Measurements from ENCODE around the gene RAD18. TPM values are rescaled to one million over a fixed set of nuclear protein-coding genes. Genes with fewer than 3 reads are reported as not detected.
A peak's percentile ranks its signal among the peaks of the same experiment; 100 is the strongest.

Gene RAD18
- total and polyA plus RNA-seq, 9 donors = 3.8 to 7.1 (median 5.6) TPM

- no peaks in the 10 kb centered on the region for H3K9me3 ChIP-seq (replicated peaks; ENCODE audit: control insufficient read depth, low read depth, low read length)
- DNase-seq = no peak
- H3K4me1 ChIP-seq (ENCODE audit: control insufficient read depth, insufficient read depth, low read length) = peaks cover 3% of the 10 kb centered on the region
- H3K4me3 ChIP-seq (ENCODE audit: low read length) = no peak overlapping the region
- H3K36me3 ChIP-seq (ENCODE audit: control insufficient read depth, insufficient read depth, low read length) = no peaks in the 10 kb centered on the region
- H3K27me3 ChIP-seq (ENCODE audit: control insufficient read depth, insufficient read depth, low read length) = no peaks in the 10 kb centered on the region
- WGBS (ENCODE audit: insufficient coverage) = 81% methylated on average over 2 of the region's 2 CpGs
- no peak overlapping the region for H3K27ac ChIP-seq (ENCODE audit: low read length)
Observed at GRCh38 chr3:8869613-8870012, 93.7 kb downstream of the RAD18 start.

GRCh38 chr3:8868996-8869395 is 94.3 kb downstream of the RAD18 start:
- DNase-seq = no peak
- no CpG with 5 or more reads among the region's 3 CpGs for WGBS (ENCODE audit: insufficient coverage)
- H3K4me3 ChIP-seq (ENCODE audit: low read length) = no peak overlapping the region

GRCh38 chr3:8867646-8868045 is 95.6 kb downstream of the RAD18 start:
- H3K9me3 ChIP-seq (replicated peaks; ENCODE audit: control insufficient read depth, low read depth, low read length) = peaks cover 7% of the 10 kb centered on the region
- peaks cover 3% of the 10 kb centered on the region for H3K4me1 ChIP-seq (ENCODE audit: control insufficient read depth, insufficient read depth, low read length)
- no peak for DNase-seq
- no peaks in the 10 kb centered on the region for H3K27me3 ChIP-seq (ENCODE audit: control insufficient read depth, insufficient read depth, low read length)
- no peaks in the 10 kb centered on the region for H3K36me3 ChIP-seq (ENCODE audit: control insufficient read depth, insufficient read depth, low read length)
- no peak overlapping the region for H3K27ac ChIP-seq (ENCODE audit: low read length)
- WGBS (ENCODE audit: insufficient coverage) = 52% methylated on average over 2 of the region's 3 CpGs
- no peak overlapping the region for H3K4me3 ChIP-seq (ENCODE audit: low read length)

More at GRCh38 chr3:8868996-8869395, 94.3 kb downstream of the RAD18 start:
- no peaks in the 10 kb centered on the region for H3K9me3 ChIP-seq (replicated peaks; ENCODE audit: control insufficient read depth, low read depth, low read length)
- no peaks in the 10 kb centered on the region for H3K27me3 ChIP-seq (ENCODE audit: control insufficient read depth, insufficient read depth, low read length)
- H3K27ac ChIP-seq (ENCODE audit: low read length) = no peak overlapping the region
- H3K36me3 ChIP-seq (ENCODE audit: control insufficient read depth, insufficient read depth, low read length) = no peaks in the 10 kb centered on the region
- H3K4me1 ChIP-seq (ENCODE audit: control insufficient read depth, insufficient read depth, low read length) = peaks cover 3% of the 10 kb centered on the region

- Histone ChIP-seq H3K9me3 (replicated peaks; ENCODE audit: control insufficient read depth, low read depth, low read length) (peaks cover 7% of the 10 kb centered on the region), H3K4me1 (ENCODE audit: control insufficient read depth, insufficient read depth, low read length) (peaks cover 3% of the 10 kb centered on the region), H3K27me3 (ENCODE audit: control insufficient read depth, insufficient read depth, low read length) (no peaks in the 10 kb centered on the region), H3K4me3 (ENCODE audit: low read length) (no peak overlapping the region), H3K27ac (ENCODE audit: low read length) (no peak overlapping the region), H3K36me3 (ENCODE audit: control insufficient read depth, insufficient read depth, low read length) (no peaks in the 10 kb centered on the region)
- no peak for DNase-seq
- 100% methylated on average over 4 of the region's 4 CpGs for WGBS (ENCODE audit: insufficient coverage)
Observed at GRCh38 chr3:8865697-8866096, 97.6 kb downstream of the RAD18 start.

- Histone ChIP-seq H3K27ac (ENCODE audit: low read length) (no peak overlapping the region), H3K27me3 (ENCODE audit: control insufficient read depth, insufficient read depth, low read length) (no peaks in the 10 kb centered on the region), H3K4me3 (ENCODE audit: low read length) (no peak overlapping the region), H3K36me3 (ENCODE audit: control insufficient read depth, insufficient read depth, low read length) (no peaks in the 10 kb centered on the region), H3K9me3 (replicated peaks; ENCODE audit: control insufficient read depth, low read depth, low read length) (peaks cover 7% of the 10 kb centered on the region), H3K4me1 (ENCODE audit: control insufficient read depth, insufficient read depth, low read length) (peaks cover 3% of the 10 kb centered on the region)
- WGBS (ENCODE audit: insufficient coverage) = 70% methylated on average over 5 of the region's 16 CpGs
- DNase-seq = peak; percentile 20
Observed at GRCh38 chr3:8864402-8865350, 98.6 kb downstream of the RAD18 start.

GRCh38 chr3:8863891-8864290 is 99.4 kb downstream of the RAD18 start:
- Histone ChIP-seq H3K36me3 (ENCODE audit: control insufficient read depth, insufficient read depth, low read length) (no peaks in the 10 kb centered on the region), H3K9me3 (replicated peaks; ENCODE audit: control insufficient read depth, low read depth, low read length) (peaks cover 7% of the 10 kb centered on the region), H3K27ac (ENCODE audit: low read length) (no peak overlapping the region), H3K27me3 (ENCODE audit: control insufficient read depth, insufficient read depth, low read length) (no peaks in the 10 kb centered on the region), H3K4me3 (ENCODE audit: low read length) (no peak overlapping the region), H3K4me1 (ENCODE audit: control insufficient read depth, insufficient read depth, low read length) (peaks cover 3% of the 10 kb centered on the region)
- no CpG with 5 or more reads among the region's 4 CpGs for WGBS (ENCODE audit: insufficient coverage)
- DNase-seq = no peak

- no peaks in the 10 kb centered on the region for H3K36me3 ChIP-seq (ENCODE audit: control insufficient read depth, insufficient read depth, low read length)
- H3K27me3 ChIP-seq (ENCODE audit: control insufficient read depth, insufficient read depth, low read length) = no peaks in the 10 kb centered on the region
- H3K4me1 ChIP-seq (ENCODE audit: control insufficient read depth, insufficient read depth, low read length) = peaks cover 40% of the 10 kb centered on the region
- peaks cover 2% of the 10 kb centered on the region for H3K9me3 ChIP-seq (replicated peaks; ENCODE audit: control insufficient read depth, low read depth, low read length)
- WGBS (ENCODE audit: insufficient coverage) = 91% methylated on average over 5 of the region's 8 CpGs
- no peak for DNase-seq
- peak overlapping the region; percentile 42 for H3K27ac ChIP-seq (ENCODE audit: low read length)
- H3K4me3 ChIP-seq (ENCODE audit: low read length) = no peak overlapping the region
Observed at GRCh38 chr3:8857720-8858367, 105.4 kb downstream of the RAD18 start.

- Histone ChIP-seq H3K9me3 (replicated peaks; ENCODE audit: control insufficient read depth, low read depth, low read length) (no peaks in the 10 kb centered on the region), H3K36me3 (ENCODE audit: control insufficient read depth, insufficient read depth, low read length) (no peaks in the 10 kb centered on the region), H3K27ac (ENCODE audit: low read length) (peak overlapping the region; percentile 67), H3K4me1 (ENCODE audit: control insufficient read depth, insufficient read depth, low read length) (peaks cover 52% of the 10 kb centered on the region), H3K27me3 (ENCODE audit: control insufficient read depth, insufficient read depth, low read length) (no peaks in the 10 kb centered on the region), H3K4me3 (ENCODE audit: low read length) (no peak overlapping the region)
- DNase-seq = no peak
- no CpG with 5 or more reads among the region's 1 CpG for WGBS (ENCODE audit: insufficient coverage)
Observed at GRCh38 chr3:8856721-8857120, 106.6 kb downstream of the RAD18 start.

GRCh38 chr3:8856071-8856470 is 107.2 kb downstream of the RAD18 start:
- 85% methylated on average over 5 of the region's 10 CpGs for WGBS (ENCODE audit: insufficient coverage)
- no peaks in the 10 kb centered on the region for H3K36me3 ChIP-seq (ENCODE audit: control insufficient read depth, insufficient read depth, low read length)
- no peak overlapping the region for H3K4me3 ChIP-seq (ENCODE audit: low read length)
- peak; percentile 86 for DNase-seq
- H3K4me1 ChIP-seq (ENCODE audit: control insufficient read depth, insufficient read depth, low read length) = peaks cover 57% of the 10 kb centered on the region
- no peaks in the 10 kb centered on the region for H3K9me3 ChIP-seq (replicated peaks; ENCODE audit: control insufficient read depth, low read depth, low read length)
- peak overlapping the region; percentile 74 for H3K27ac ChIP-seq (ENCODE audit: low read length)
- no peaks in the 10 kb centered on the region for H3K27me3 ChIP-seq (ENCODE audit: control insufficient read depth, insufficient read depth, low read length)

- no peak for DNase-seq
- H3K4me1 ChIP-seq (ENCODE audit: control insufficient read depth, insufficient read depth, low read length) = peaks cover 58% of the 10 kb centered on the region
- H3K27ac ChIP-seq (ENCODE audit: low read length) = no peak overlapping the region
- no peaks in the 10 kb centered on the region for H3K36me3 ChIP-seq (ENCODE audit: control insufficient read depth, insufficient read depth, low read length)
- no peaks in the 10 kb centered on the region for H3K9me3 ChIP-seq (replicated peaks; ENCODE audit: control insufficient read depth, low read depth, low read length)
- no peaks in the 10 kb centered on the region for H3K27me3 ChIP-seq (ENCODE audit: control insufficient read depth, insufficient read depth, low read length)
- WGBS (ENCODE audit: insufficient coverage) = 79% methylated on average over 2 of the region's 4 CpGs
- no peak overlapping the region for H3K4me3 ChIP-seq (ENCODE audit: low read length)
Observed at GRCh38 chr3:8854656-8855055, 108.6 kb downstream of the RAD18 start.
